ENCODE data around the gene TTC7B.

The TTC7B gene

DNA sequence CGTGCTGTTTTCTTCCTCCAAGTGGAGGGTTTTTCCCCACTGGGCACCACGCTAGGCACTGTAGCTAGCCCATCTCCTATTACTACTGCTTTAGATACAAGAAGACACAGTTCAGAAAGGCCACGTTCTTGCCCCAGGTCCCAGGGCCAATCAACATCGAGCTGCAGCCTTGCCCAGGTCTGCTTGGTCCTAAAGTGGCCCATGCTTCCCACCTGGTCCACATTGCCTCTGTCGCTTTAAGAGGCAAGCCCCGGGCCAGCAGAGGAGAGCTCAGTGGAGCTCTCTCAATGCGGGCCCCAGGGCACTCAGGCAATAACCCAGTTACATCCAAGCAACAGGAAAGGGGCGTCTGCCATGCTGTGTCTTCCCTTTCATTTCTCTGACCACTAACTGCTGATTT, 271.3 kb downstream of the TTC7B start:
- no peak for DNase-seq (ENCODE audit: low read depth in 1 of 2, low spot score in 1 of 2)
- Histone ChIP-seq H3K27ac (replicated peaks) (no peak overlapping the region), H3K4me3 (replicated peaks; ENCODE audit: insufficient read depth, low read length) (no peak overlapping the region), H3K27me3 (ENCODE audit: insufficient read depth, poor library complexity, severe bottlenecking) (no peaks in the 10 kb centered on the region)
- TF ChIP-seq, protein P1, sequence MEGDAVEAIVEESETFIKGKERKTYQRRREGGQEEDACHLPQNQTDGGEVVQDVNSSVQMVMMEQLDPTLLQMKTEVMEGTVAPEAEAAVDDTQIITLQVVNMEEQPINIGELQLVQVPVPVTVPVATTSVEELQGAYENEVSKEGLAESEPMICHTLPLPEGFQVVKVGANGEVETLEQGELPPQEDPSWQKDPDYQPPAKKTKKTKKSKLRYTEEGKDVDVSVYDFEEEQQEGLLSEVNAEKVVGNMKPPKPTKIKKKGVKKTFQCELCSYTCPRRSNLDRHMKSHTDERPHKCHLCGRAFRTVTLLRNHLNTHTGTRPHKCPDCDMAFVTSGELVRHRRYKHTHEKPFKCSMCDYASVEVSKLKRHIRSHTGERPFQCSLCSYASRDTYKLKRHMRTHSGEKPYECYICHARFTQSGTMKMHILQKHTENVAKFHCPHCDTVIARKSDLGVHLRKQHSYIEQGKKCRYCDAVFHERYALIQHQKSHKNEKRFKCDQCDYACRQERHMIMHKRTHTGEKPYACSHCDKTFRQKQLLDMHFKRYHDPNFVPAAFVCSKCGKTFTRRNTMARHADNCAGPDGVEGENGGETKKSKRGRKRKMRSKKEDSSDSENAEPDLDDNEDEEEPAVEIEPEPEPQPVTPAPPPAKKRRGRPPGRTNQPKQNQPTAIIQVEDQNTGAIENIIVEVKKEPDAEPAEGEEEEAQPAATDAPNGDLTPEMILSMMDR (IDR thresholded peaks at IDR 0.05; ENCODE audit: insufficient read depth, low read length): no peak
- TF ChIP-seq, protein P2, sequence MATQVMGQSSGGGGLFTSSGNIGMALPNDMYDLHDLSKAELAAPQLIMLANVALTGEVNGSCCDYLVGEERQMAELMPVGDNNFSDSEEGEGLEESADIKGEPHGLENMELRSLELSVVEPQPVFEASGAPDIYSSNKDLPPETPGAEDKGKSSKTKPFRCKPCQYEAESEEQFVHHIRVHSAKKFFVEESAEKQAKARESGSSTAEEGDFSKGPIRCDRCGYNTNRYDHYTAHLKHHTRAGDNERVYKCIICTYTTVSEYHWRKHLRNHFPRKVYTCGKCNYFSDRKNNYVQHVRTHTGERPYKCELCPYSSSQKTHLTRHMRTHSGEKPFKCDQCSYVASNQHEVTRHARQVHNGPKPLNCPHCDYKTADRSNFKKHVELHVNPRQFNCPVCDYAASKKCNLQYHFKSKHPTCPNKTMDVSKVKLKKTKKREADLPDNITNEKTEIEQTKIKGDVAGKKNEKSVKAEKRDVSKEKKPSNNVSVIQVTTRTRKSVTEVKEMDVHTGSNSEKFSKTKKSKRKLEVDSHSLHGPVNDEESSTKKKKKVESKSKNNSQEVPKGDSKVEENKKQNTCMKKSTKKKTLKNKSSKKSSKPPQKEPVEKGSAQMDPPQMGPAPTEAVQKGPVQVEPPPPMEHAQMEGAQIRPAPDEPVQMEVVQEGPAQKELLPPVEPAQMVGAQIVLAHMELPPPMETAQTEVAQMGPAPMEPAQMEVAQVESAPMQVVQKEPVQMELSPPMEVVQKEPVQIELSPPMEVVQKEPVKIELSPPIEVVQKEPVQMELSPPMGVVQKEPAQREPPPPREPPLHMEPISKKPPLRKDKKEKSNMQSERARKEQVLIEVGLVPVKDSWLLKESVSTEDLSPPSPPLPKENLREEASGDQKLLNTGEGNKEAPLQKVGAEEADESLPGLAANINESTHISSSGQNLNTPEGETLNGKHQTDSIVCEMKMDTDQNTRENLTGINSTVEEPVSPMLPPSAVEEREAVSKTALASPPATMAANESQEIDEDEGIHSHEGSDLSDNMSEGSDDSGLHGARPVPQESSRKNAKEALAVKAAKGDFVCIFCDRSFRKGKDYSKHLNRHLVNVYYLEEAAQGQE (IDR thresholded peaks at IDR 0.05; ENCODE audit: insufficient replicate concordance, low read depth): no peak
- no peak for TF ChIP-seq SPI1 (IDR thresholded peaks at IDR 0.05; ENCODE audit: borderline replicate concordance, low read depth)
- TF ChIP-seq POLR2AphosphoS5 (IDR thresholded peaks at IDR 0.05; ENCODE audit: low read depth): no peak
- no peak for TF ChIP-seq GABPA (IDR thresholded peaks at IDR 0.05; ENCODE audit: low read depth)

- Histone ChIP-seq H3K4me3 (replicated peaks; ENCODE audit: insufficient read depth, low read length) (no peak overlapping the region), H3K27ac (replicated peaks) (no peak overlapping the region), H3K27me3 (ENCODE audit: insufficient read depth, poor library complexity, severe bottlenecking) (no peaks in the 10 kb centered on the region)
- no peak for DNase-seq (ENCODE audit: low read depth in 1 of 2, low spot score in 1 of 2)
- TF ChIP-seq, protein P2 (IDR thresholded peaks at IDR 0.05; ENCODE audit: insufficient replicate concordance, low read depth): no peak
- TF ChIP-seq, protein P1 (IDR thresholded peaks at IDR 0.05; ENCODE audit: insufficient read depth, low read length): no peak
- no peak for TF ChIP-seq POLR2AphosphoS5 (IDR thresholded peaks at IDR 0.05; ENCODE audit: low read depth)
- TF ChIP-seq SPI1 (IDR thresholded peaks at IDR 0.05; ENCODE audit: borderline replicate concordance, low read depth): no peak
- TF ChIP-seq GABPA (IDR thresholded peaks at IDR 0.05; ENCODE audit: low read depth): no peak
Observed at GRCh38 chr14:90544566-90544965, 271.7 kb downstream of the TTC7B start.

- no peak for TF ChIP-seq SPI1 (IDR thresholded peaks at IDR 0.05; ENCODE audit: borderline replicate concordance, low read depth)
- TF ChIP-seq, protein P2 (IDR thresholded peaks at IDR 0.05; ENCODE audit: insufficient replicate concordance, low read depth): no peak
- Histone ChIP-seq H3K27ac (replicated peaks) (no peak overlapping the region), H3K4me3 (replicated peaks; ENCODE audit: insufficient read depth, low read length) (no peak overlapping the region), H3K27me3 (ENCODE audit: insufficient read depth, poor library complexity, severe bottlenecking) (no peaks in the 10 kb centered on the region)
- no peak for DNase-seq (ENCODE audit: low read depth in 1 of 2, low spot score in 1 of 2)
Observed at GRCh38 chr14:90543876-90544275, 272.4 kb downstream of the TTC7B start.

Measured in HL-60 (cell line).